ENCODE measurements around the gene SETDB2. TPM values are rescaled to one million over a fixed set of nuclear protein-coding genes. Genes with fewer than 3 reads are reported as not detected.

Gene SETDB2
- total RNA-seq: 18.1 TPM
- long read RNA-seq, full-length matches to known transcripts: 1 of 36 reads
- long read RNA-seq, partial matches to known transcripts: 2 of 36 reads
- long read RNA-seq, other reads (novel, unspliced or antisense): 33 of 36 reads

DNA sequence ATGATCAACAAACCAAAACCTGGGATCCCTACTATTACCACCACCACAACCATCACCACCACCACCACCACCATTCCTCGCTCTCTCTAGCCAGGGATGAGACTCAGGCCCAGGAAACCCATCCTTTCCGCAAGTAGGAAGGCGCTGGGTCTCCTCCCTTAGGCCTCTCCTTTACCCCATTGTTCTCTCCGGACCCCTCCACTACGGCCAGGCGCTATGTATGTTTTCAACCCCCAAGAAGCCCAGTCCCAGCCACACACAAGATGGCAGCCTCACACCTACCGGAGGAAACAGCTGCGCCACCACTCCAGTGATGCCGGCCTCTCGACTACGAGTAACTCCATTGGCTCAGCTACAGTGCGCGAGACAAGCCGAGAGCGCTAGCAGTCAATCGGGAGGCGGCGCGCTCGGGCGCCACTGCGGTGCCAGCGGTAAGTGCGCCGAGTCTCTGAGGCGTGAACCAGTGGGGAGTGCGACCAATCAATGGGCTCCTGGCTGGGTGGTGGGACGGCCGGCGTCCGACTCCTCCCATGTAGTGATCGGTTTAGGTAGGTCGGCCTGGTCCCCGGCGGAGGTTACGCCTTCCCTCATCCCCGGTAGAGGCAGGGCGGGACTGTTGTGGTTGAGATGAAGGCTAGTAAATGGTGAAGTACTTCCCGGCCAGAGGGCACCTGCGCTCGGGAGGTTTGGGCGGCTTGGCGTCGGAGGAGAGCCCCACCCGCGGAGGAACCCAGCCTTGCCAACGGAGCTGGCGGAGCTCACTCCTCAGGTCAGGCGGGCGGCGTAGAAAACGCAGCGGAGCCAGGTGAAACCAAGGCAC, at the start of gene SETDB2, which contains the start of gene CAB39L:
TSS of gene SETDB2 (plus strand) at position 571 of the 820 bp plus-strand sequence. CDS start 7,620 bp downstream, outside the sequence.
TSS of gene CAB39L (minus strand) at position 361 of the 820 bp plus-strand sequence. CDS start 61,154 bp downstream, outside the sequence.
- Histone ChIP-seq H3K9me3 (no peaks in the 10 kb centered on the region), H3K27ac (peak within 1 kb of the TSS; percentile 93), H3K4me1 (peaks cover 19% of the 10 kb centered on the region), H3K36me3 (no peaks in the 10 kb centered on the region), H3K27me3 (no peaks in the 10 kb centered on the region), H3K4me3 (peak within 1 kb of the TSS; percentile 82)
- TF ChIP-seq, protein P1, sequence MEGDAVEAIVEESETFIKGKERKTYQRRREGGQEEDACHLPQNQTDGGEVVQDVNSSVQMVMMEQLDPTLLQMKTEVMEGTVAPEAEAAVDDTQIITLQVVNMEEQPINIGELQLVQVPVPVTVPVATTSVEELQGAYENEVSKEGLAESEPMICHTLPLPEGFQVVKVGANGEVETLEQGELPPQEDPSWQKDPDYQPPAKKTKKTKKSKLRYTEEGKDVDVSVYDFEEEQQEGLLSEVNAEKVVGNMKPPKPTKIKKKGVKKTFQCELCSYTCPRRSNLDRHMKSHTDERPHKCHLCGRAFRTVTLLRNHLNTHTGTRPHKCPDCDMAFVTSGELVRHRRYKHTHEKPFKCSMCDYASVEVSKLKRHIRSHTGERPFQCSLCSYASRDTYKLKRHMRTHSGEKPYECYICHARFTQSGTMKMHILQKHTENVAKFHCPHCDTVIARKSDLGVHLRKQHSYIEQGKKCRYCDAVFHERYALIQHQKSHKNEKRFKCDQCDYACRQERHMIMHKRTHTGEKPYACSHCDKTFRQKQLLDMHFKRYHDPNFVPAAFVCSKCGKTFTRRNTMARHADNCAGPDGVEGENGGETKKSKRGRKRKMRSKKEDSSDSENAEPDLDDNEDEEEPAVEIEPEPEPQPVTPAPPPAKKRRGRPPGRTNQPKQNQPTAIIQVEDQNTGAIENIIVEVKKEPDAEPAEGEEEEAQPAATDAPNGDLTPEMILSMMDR (IDR thresholded peaks at IDR 0.05): peak; percentile 60
- intact Hi-C loops (cut with DNase I): loop anchor here (10.0 kb wide), 1 partner anchor 139 kb away; no protein-coding TSS in a partner anchor
- ATAC-seq (peak; percentile 99), DNase-seq (peak; percentile 100)

DNA sequence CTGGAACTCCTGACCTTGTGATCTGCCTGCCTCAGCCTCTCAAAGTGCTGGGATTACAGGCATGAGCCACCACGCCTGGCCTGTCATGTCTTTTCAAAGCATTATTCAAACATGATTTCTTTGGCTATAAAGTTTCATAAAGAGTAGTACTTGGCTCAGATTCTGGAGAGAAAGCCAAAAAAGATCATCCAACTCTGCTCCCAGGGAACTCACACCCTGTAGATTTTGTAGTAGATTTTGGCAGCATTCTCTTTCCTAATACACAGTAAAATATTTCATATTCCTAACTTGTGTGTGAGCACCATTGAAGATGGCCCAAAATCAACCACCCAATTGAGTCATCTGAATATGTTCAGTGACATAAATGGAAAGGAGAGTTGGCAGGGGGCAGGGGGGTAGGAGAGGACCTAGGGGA, 48.6 kb upstream of the SETDB2 start:
- Histone ChIP-seq H3K4me1 (no peaks in the 10 kb centered on the region), H3K4me3 (no peak overlapping the region), H3K27me3 (no peaks in the 10 kb centered on the region), H3K9me3 (no peaks in the 10 kb centered on the region), H3K27ac (no peak overlapping the region), H3K36me3 (no peaks in the 10 kb centered on the region)
- intact Hi-C loops (cut with DNase I): no loop called here
- DNase-seq: no peak
- ATAC-seq: no peak
- TF ChIP-seq, protein P1 (IDR thresholded peaks at IDR 0.05): no peak

DNA sequence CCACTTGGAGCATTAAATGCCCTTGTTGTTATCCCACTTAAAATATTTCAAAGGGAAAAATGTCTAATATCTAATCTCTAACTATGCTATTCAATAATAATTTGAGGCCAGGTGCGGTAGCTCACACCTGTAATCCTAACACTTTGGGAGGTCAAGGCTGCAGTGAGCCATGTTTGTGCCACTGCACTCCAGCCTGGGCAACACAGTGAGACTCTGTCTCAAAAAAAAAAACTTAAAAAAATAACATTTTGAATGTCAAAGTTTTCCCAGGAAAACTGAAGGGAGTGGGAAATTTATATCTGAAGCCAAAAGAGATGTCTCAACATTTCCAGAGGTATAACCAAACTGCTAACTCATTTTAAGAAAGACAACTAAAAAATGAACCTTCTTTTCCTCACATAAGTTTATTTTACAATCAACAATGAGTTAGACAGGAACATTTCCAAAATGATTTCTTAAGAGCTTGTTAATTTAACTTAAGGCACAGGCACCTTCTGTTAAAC, 48.1 kb upstream of the SETDB2 start:
- DNase-seq: no peak
- ATAC-seq: no peak
- H3K27me3 ChIP-seq: no peaks in the 10 kb centered on the region
- no peak overlapping the region for H3K27ac ChIP-seq
- intact Hi-C loops (cut with DNase I): no loop called here
- TF ChIP-seq, protein P1 (IDR thresholded peaks at IDR 0.05): no peak
- no peak overlapping the region for H3K4me3 ChIP-seq
- no peaks in the 10 kb centered on the region for H3K36me3 ChIP-seq
- no peaks in the 10 kb centered on the region for H3K4me1 ChIP-seq
- H3K9me3 ChIP-seq: no peaks in the 10 kb centered on the region

DNA sequence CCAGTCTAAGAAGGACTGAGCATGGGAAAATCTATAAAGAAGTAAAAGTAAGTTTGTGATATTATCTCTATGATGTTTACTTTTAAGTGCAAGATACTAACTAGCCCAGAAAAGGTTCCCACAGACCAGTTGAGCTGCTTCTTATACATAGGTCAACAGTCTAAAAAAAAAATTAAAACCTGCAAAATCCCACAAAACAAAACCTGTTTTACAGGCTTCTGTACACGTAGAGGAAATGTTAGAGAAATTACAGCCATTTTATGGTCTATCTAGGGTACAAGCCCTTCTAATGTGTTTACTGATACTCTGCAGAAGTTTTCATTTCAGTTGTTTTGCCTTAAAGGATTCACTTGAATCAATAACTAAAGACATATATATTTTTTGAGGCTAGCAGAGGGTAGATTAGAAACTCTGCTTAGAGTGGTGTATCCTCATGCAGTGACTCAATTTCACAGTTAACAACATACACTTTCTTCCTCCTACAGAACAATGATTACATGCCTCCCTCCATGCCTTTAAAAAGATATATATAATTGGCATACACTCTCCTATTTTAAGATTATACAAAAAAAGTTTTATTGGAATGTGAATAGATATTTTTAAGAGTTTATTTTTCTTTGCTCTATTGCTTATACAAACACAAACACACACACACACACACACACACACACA, 44.1 kb upstream of the SETDB2 start:
- ATAC-seq (no peak), DNase-seq (no peak)
- H3K4me3 ChIP-seq: peak overlapping the region; percentile 40

More for the DNA sequence above, 44.1 kb upstream of the SETDB2 start:
- no peaks in the 10 kb centered on the region for H3K36me3 ChIP-seq
- TF ChIP-seq, protein P1 (IDR thresholded peaks at IDR 0.05): no peak
- intact Hi-C loops (cut with DNase I): no loop called here
- H3K9me3 ChIP-seq: peaks cover 6% of the 10 kb centered on the region
- H3K27me3 ChIP-seq: no peaks in the 10 kb centered on the region
- H3K4me1 ChIP-seq: no peaks in the 10 kb centered on the region
- peak overlapping the region; percentile 7 for H3K27ac ChIP-seq
